T-helper 2 cell (primary cell): ENCODE data around the gene OR8D1.
A peak's percentile ranks its signal among the peaks of the same experiment; 100 is the strongest.
"Not testable (repeated sequence)": the region's sequence is repeated elsewhere in the genome, so short reads cannot be mapped to it uniquely, and the experiment has no call there.

Source experiments
- DNase-seq, 5 experiments: peaks; one replicate each; pipeline versions ENCODE4 v3.0.0 to v3.0.0-alpha.2; 2012 to 2022

OR8D1 gene

GRCh38 chr11:124285610-124286344 lies 28.0 kb downstream of the OR8D1 start:
- DNase-seq = no peak

- no peak for DNase-seq
Measured at GRCh38 chr11:124278261-124278660, 35.5 kb downstream of the OR8D1 start.

- DNase-seq = no peak
Measured at GRCh38 chr11:124277804-124278203, 35.9 kb downstream of the OR8D1 start.

- DNase-seq = no peak
Measured at GRCh38 chr11:124277207-124277606, 36.5 kb downstream of the OR8D1 start.

- DNase-seq = peak in 1 of 5 experiments; percentile 62
Measured at GRCh38 chr11:124276081-124276480, 37.7 kb downstream of the OR8D1 start.

GRCh38 chr11:124274000-124274399 lies 39.7 kb downstream of the OR8D1 start:
- DNase-seq = no peak

- DNase-seq = not testable (repeated sequence)
Measured at GRCh38 chr11:124270886-124271285, 42.9 kb downstream of the OR8D1 start.

GRCh38 chr11:124265041-124265440 lies 48.7 kb downstream of the OR8D1 start:
- not testable (repeated sequence) for DNase-seq

- no peak for DNase-seq
Measured at GRCh38 chr11:124256076-124256475, 57.7 kb downstream of the OR8D1 start, which contains the start of gene OR8G5. Gene OR8G5 (plus strand): TSS chr11:124256376. CDS start chr11:124264932, 8,556 bp downstream.
